Adrenal gland (tissue), 12 donors: ENCODE data around the gene UBL5. TPM values are rescaled to one million over a fixed set of nuclear protein-coding genes. Genes with fewer than 3 reads are reported as not detected.

Experiments
- DNase-seq, 7 donors: peaks; one replicate each; pipeline ENCODE4 v3.0.0-alpha.2; 2019 to 2020
- H3K27ac ChIP-seq, 5 donors: fragments of 200-600 bp; sonication (generic) in 4 of 5; 1 replicate in 3 of 5; 2 replicates in 2 of 5; pipeline versions ENCODE4 v1.5.1 to v1.8.0; 2016 to 2020; ENCODE audit warnings: mild to moderate bottlenecking in 1 of 5
- H3K27me3 ChIP-seq: fragments of 200-600 bp; 2 replicates; pipeline ENCODE4 v1.8.0; 2021
- H3K36me3 ChIP-seq, 2 donors: fragments of 200-600 bp; replicated peaks in 1 of 2; 1 replicate in 1 of 2; 2 replicates in 1 of 2; pipeline versions ENCODE4 v1.5.1 to v1.8.0; 2018 to 2022
- H3K4me1 ChIP-seq, 2 donors: fragments of 200-600 bp; replicated peaks in 1 of 2; 1 replicate in 1 of 2; 2 replicates in 1 of 2; pipeline versions ENCODE4 v1.5.1 to v1.8.0; 2018 to 2021
- H3K4me3 ChIP-seq, 4 donors: fragments of 200-600 bp; sonication (generic) in 3 of 4; one replicate each; pipeline ENCODE4 v1.5.1; 2016 to 2018
- H3K9me3 ChIP-seq, 3 donors: fragments of 200-600 bp; sonication (generic) in 1 of 3; replicated peaks in 1 of 3; 1 replicate in 2 of 3; 2 replicates in 1 of 3; pipeline versions ENCODE4 v1.5.1 to v1.8.0; 2016 to 2021
- CTCF ChIP-seq, 6 experiments: fragments of 450-650 bp in 4 of 6; fragments of 200-600 bp in 2 of 6; sonication (generic) in 1 of 6; IDR thresholded peaks; 1 replicate in 5 of 6; 2 replicates in 1 of 6; pipeline versions ENCODE4 v1.5.1 to v1.8.0; 2016 to 2021; ENCODE audit warnings: antibody characterized with exemption in 6 of 6, mild to moderate bottlenecking in 2 of 6, moderate library complexity in 1 of 6
- POLR2A ChIP-seq, 2 donors: fragments of 450-650 bp; IDR thresholded peaks; one replicate each; pipeline ENCODE4 v1.6.1; 2017; ENCODE audit warnings: antibody characterized with exemption in 2 of 2, mild to moderate bottlenecking in 2 of 2, moderate library complexity in 1 of 2
- WGBS, 4 donors: extraction: QIAGEN DNeasy Blood & Tissue Kit in 2 of 4; methylation state at CpG; one replicate each; pipeline versions ENCODE4 v1.1.5 to v1.1.7; 2013 to 2017; 5-methylcytosine and 5-hydroxymethylcytosine counted together
- intact Hi-C, 2 donors: fragments of 100-400 bp; cut with DNase I; formaldehyde crosslinking; loops; one replicate each; pipeline versions ENCODE4 v1.14.1 to v1.15.0; 2022 to 2023
- polyA plus RNA-seq, 3 donors: library from polyadenylated mRNA; stranded (reverse); fragments of 200-250 nt in 2 of 3; fragments of 350-450 nt in 1 of 3; fragmentation: Illumina TruSeq in 1 of 3; extraction: RNeasy Lipid Tissue Mini Kit (QIAGEN cat#74804) in 1 of 3; gene quantifications; one replicate each; pipeline ENCODE4 v1.2.3, GENCODE V29; 2013 to 2014
- total RNA-seq, 9 donors: library from RNA; depleted of rRNA in 4 of 9; stranded (reverse); fragments of >200 nt in 4 of 9; fragments of 120-200 nt in 1 of 9; fragmentation: NEBNext Ultra II Directional in 1 of 9; extraction: Animal tissue kit (Norgen Biotek cat#: 25700) in 1 of 9; gene quantifications; one replicate each; pipeline versions ENCODE4 v1.1.0 to v1.2.4, GENCODE V29; 2013 to 2023
- donor health status: healthy with polysubstance abuse.
- donor health status: Bipolar disorder and iron deficiency.
- donor health status: DM: yes; HTN: yes; CAD: no.
- donor health status: DM: no; HTN: no; CAD: no.
- donor health status: DM: no; HTN: no; CAD: no.
- donor health status: DM: yes; HTN: yes; CAD: no.

UBL5 gene
- total and polyA plus RNA-seq, 12 donors, result 352 to 2,424 (median 513) TPM

GRCh38 chr19:9847087-9847671 is 19.5 kb downstream of the UBL5 start:
- peak overlapping the region in 4 of 5 donors; percentile 69 to 91 (median 85) for H3K27ac ChIP-seq
- intact Hi-C loops, result loop anchor here in 1 of 2 donors (5.0 kb wide), 1 partner anchor 50 kb away; no protein-coding TSS in a partner anchor
- no peaks in the 10 kb centered on the region for H3K9me3 ChIP-seq
- peaks cover 0 to 26% of the 10 kb centered on the region in 2 donors for H3K36me3 ChIP-seq
- peak; percentile 52 to 86 (median 76) for TF ChIP-seq CTCF (IDR thresholded peaks at IDR 0.05)
- TF ChIP-seq POLR2A (IDR thresholded peaks at IDR 0.05), result no peak
- 37 to 60% (median 38%) methylated on average over 1 to 13 of the region's 13 CpGs; no CpG with 5 or more reads in 1 of the 4 donors for WGBS, 4 donors
- H3K4me1 ChIP-seq, result peaks cover 20 to 24% of the 10 kb centered on the region in 2 donors
- no peaks in the 10 kb centered on the region for H3K27me3 ChIP-seq
- DNase-seq, result peak; percentile 86 to 96 (median 95)
- no peak overlapping the region for H3K4me3 ChIP-seq

GRCh38 chr19:9848060-9848459 is 20.3 kb downstream of the UBL5 start:
- Histone ChIP-seq H3K4me3 (no peak overlapping the region), H3K9me3 (no peaks in the 10 kb centered on the region), H3K4me1 (peaks cover 13 to 16% of the 10 kb centered on the region in 2 donors), H3K36me3 (peaks cover 0 to 26% of the 10 kb centered on the region in 2 donors), H3K27me3 (no peaks in the 10 kb centered on the region), H3K27ac (no peak overlapping the region)
- intact Hi-C loops, result loop anchor here in 1 of 2 donors (5.0 kb wide), 1 partner anchor 51 kb away; no protein-coding TSS in a partner anchor
- WGBS, 4 donors, result 68 to 74% methylated on average over 4 of the region's 4 CpGs; no CpG with 5 or more reads in 2 of the 4 donors
- peak in 3 of 6 experiments; percentile 17 to 27 (median 20) for TF ChIP-seq CTCF (IDR thresholded peaks at IDR 0.05)
- TF ChIP-seq POLR2A (IDR thresholded peaks at IDR 0.05), result no peak
- no peak for DNase-seq

GRCh38 chr19:9848762-9849161 is 21.0 kb downstream of the UBL5 start:
- peak overlapping the region in 1 of 5 donors; percentile 8 for H3K27ac ChIP-seq
- no peak overlapping the region for H3K4me3 ChIP-seq
- H3K4me1 ChIP-seq, result peaks cover 6 to 10% of the 10 kb centered on the region in 2 donors
- H3K27me3 ChIP-seq, result no peaks in the 10 kb centered on the region
- TF ChIP-seq POLR2A (IDR thresholded peaks at IDR 0.05), result no peak
- no peak for TF ChIP-seq CTCF (IDR thresholded peaks at IDR 0.05)
- intact Hi-C loops, result loop anchor here in 1 of 2 donors (5.0 kb wide), 1 partner anchor 51 kb away; no protein-coding TSS in a partner anchor
- H3K9me3 ChIP-seq, result no peaks in the 10 kb centered on the region
- WGBS, 4 donors, result 69 to 84% (median 80%) methylated on average over 15 to 23 of the region's 23 CpGs; no CpG with 5 or more reads in 1 of the 4 donors
- peaks cover 0 to 26% of the 10 kb centered on the region in 2 donors for H3K36me3 ChIP-seq
- DNase-seq, result peak in 1 of 7 donors; percentile 38

GRCh38 chr19:9849791-9850190 is 22.1 kb downstream of the UBL5 start:
- Histone ChIP-seq H3K4me3 (no peak overlapping the region), H3K27ac (no peak overlapping the region), H3K27me3 (no peaks in the 10 kb centered on the region), H3K36me3 (peaks cover 0 to 16% of the 10 kb centered on the region in 2 donors), H3K9me3 (no peaks in the 10 kb centered on the region), H3K4me1 (peaks cover 6 to 10% of the 10 kb centered on the region in 2 donors)
- intact Hi-C loops, result loop anchor here in 1 of 2 donors (5.0 kb wide), 1 partner anchor 52 kb away; no protein-coding TSS in a partner anchor
- no peak for TF ChIP-seq POLR2A (IDR thresholded peaks at IDR 0.05)
- 68 to 81% (median 75%) methylated on average over 4 to 7 of the region's 7 CpGs for WGBS, 4 donors
- no peak for DNase-seq
